Stimulated activated CD4-positive, alpha-beta T cell treated with anti-CD3 and anti-CD28 coated beads, Interleukin-15, amount 100 ng/mL, for 48 hours (primary cell): ENCODE data around the gene LENG8.

Source experiments
- DNase-seq, 2 donors: peaks; one replicate each; pipeline ENCODE4 v3.0.0-alpha.2; 2020; ENCODE audit warnings: low read depth in 2 of 2

Gene LENG8

GRCh38 chr19:54448774-54449700, at the start of gene LENG8:
Gene LENG8 (plus strand): TSS chr19:54449199. CDS start chr19:54451345, 2,146 bp downstream.
- DNase-seq: peak; percentile 95 to 97

- no peak for DNase-seq
These were observed 48.1 kb upstream of the LENG8 start for GRCh38 chr19:54400913-54401312.

GRCh38 chr19:54403054-54403453, 45.9 kb upstream of the LENG8 start:
- DNase-seq: no peak

DNA sequence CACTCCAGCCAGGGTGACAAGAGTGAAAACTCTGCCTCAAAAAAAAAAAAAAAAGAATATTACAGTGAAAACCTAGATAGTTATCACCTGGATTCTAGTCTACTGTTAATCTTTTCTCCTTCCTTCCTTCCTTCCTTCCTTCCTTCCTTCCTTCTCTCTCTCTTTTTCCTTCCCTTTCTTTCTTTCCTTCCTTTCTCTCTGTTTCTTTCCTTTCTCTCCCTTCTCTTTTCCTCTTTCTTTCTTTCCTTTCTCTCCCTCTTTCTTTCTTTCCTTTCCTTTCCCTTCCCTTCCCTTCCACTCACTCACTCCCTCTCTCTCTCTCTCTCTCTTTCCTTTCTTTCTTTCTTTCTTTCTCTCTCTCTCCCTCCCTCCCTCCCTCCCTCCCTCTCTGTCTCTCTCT, 43.4 kb upstream of the LENG8 start:
- no peak for DNase-seq

GRCh38 chr19:54407780-54408179, 41.2 kb upstream of the LENG8 start:
- no peak for DNase-seq

- no peak for DNase-seq
These were observed 40.5 kb upstream of the LENG8 start for GRCh38 chr19:54408456-54409026.

- no peak for DNase-seq
These were observed 38.0 kb upstream of the LENG8 start for GRCh38 chr19:54411033-54411432.

DNA sequence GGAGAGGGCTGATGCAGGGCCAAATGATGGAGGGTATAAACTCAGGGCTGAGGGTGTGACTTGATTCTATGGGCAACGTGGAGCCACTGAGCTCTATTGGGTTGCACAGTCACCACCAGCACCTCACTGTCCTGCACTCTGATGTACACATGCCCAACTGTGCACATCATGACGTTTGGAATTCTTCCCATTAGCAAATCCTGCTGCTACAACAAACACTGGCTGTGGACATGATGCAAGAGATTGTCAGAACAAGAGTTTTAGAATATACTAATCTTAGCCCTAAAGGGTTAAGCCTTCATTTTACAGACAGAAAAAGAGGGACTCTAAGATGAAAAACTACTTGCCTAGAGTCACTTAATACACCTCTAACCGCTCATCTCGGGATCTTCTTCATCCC, 36.1 kb upstream of the LENG8 start:
- DNase-seq: no peak

DNA sequence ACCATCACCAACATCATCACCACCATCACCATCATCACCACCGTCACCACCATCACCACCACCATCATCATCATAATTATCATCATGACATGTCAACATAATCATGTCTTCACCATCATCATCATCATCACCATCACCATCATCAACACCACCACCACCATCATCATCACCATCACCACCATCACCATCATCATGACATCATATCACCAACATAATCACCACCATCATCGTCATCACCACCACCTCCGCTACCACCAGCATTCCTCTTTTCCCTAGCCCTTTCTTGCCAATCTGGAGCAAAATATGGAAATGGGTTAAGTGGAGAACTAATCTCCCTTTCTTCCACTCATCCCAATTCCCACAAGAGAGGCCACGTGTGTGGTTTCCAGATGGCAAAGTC, 34.8 kb upstream of the LENG8 start:
- DNase-seq: no peak

- DNase-seq: no peak
These were observed 33.6 kb upstream of the LENG8 start, which contains the start of gene TTYH1 for GRCh38 chr19:54415208-54415900. Gene TTYH1 (plus strand): TSS chr19:54415464. CDS start chr19:54415553, 89 bp downstream.

DNA sequence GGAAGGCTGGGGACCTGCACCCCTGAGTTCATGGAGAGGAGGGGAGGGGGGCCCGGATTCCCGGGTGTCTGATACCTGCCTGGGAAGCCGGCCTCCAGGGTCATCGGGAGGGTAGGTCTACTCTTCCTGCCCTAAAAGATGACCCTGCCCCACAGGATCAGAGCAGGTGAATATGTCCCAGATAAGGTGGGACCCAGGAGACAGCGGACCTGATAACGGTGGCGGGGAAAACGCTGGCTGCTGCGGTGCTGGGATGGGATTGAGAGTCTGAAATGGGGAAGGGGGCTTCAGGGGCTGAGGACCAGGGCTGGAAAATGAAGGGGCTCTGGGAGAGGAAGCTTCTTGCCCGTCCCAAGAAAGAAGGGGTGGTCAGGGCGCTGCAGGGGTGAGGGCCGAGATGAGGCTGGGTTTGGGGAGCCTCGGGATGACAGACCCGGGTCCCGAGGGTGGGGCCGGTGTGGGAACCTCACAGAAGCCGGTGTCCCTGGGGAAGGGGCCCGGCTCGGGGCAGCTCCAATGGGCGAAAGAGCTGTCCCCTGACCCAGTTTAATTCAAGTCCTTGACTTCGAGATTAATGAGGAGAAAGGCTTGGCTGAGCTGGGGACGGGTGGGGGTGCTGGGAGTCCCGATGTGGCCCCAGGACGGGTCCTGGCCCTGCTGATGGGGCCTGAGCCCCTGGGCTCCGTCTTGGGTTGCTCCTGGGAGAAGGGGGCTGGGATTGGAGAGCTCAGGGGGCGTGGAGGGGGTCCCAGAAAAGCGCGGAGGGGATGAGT, 32.9 kb upstream of the LENG8 start:
- DNase-seq: no peak

DNA sequence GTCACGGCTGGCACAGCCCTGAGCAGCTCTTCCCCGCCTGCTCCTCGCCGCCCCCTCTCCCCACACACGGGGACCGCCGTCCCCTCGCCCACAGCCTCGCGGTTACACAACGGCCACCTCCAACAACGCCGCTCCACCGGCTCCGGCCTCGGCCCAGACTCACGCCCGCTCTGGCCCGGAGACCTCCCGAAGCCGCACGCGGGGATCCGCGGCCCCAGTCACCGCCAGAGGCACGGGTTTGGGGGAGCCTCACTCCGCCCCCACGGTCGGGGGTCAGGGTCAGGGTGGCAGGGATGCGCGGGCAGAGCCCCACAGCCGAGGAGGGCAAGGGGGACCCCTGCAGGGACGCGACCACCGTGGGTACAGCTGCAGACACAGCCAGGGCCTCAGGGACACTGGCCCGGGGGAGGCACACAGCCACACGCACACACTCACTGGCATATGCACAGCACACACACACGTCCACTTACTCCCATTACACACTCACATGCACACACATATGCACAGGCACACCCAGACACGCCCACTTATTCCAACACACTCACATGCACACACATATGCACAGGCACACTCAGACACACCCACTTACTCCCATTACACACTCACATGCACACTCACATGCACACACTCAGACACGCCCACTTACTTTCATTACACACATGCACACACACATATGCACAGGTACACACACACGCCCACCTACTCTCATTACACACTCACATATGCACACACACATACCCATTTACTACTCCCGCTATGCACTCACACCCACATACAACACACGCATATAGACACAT, 32.1 kb upstream of the LENG8 start:
- DNase-seq: no peak

DNA sequence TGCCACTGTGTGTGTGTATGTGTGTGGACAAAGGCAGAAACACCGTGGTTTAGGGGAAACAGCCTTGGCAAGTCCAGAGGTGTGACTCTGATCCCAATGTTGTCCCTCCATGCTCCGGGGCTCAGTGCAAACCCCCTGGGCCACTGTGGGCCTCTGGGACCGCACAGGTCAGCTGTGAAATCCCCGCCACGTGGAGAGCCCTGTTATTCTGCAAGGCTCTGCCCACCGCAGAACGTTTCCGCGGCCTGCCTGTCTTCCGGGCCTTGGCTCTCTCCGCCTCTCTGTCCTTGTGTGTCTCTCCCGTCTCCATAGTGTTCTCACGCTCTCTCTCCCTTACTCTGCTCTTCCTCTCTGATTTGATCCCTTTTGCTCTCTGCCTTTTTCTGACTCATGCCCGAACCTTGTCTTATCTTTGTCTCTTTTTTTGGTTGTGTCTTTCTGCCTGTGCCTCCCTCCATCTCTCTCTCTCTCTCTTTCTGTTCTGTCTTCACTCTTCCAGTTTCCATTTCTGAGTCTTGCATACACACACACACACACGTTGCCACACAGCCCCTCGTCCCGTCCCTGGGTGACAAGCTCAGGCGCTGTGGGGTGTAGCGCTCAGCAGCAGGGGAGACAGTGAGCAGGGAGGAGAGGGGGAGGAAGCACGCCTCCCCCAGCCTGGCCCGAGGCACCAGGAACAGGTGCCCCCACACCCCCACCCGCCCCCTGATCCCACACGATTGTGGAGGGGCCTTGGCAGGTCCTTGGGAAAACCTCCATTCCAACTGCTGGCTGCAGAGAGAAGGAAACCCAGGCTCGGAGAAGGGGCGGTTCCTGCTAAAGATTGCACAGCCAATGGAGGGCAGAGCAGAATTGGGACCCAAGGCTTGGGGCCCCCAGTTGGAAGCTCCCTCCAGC, 30.7 kb upstream of the LENG8 start:
- no peak for DNase-seq

GRCh38 chr19:54418930-54419800, 29.8 kb upstream of the LENG8 start:
- DNase-seq: no peak

DNA sequence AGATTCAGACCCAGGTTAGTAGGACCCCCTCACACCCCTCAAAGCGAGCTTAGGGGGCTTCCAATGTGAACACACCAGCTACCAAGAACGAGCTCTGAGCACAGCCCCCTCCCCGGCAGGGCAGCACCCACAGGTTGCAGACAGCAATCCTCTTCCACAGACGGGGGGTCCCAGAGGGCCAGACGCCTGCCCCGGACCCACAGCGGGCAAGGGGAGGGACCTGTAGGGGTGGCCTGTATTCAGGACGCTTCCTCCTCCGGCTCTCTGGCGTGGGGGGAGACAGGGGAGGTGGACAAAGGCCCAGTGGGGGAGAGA, 29.0 kb upstream of the LENG8 start:
- no peak for DNase-seq

GRCh38 chr19:54420383-54421168, 28.4 kb upstream of the LENG8 start:
- DNase-seq: no peak

- no peak for DNase-seq
These were observed 27.9 kb upstream of the LENG8 start for GRCh38 chr19:54421169-54421516.

DNA sequence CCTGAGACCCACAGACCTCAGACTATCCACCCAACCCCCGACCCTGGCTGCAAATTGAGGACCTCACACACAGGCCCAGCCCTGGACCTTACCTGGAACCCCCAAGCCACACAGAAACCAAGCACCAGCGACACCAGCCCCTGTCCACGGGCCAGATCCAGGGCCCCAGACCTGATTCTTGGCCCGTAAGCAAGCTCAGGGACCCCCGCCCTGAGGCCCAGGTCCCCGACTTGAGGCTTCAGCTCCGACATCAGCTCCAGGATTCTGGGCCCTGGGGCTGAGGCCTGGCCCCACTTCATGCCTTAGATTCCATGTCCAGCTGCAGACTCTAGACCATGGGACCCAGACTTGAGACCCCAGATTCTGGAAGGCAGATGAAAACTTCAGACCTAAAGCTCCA, 27.5 kb upstream of the LENG8 start:
- DNase-seq: no peak
